GM12878 (cell line): ENCODE data around the gene VPS16. TPM values are rescaled to one million over a fixed set of nuclear protein-coding genes. Genes with fewer than 3 reads are reported as not detected.

Experiments used
- ATAC-seq: fragments of 200-7000 bp; cut with Tn5 transposase; 3 replicates; pipeline ENCODE4 v1.9.1; 2020; ENCODE audit warnings: mild to moderate bottlenecking, moderate library complexity
- BruUV-seq: library from RNA; stranded (reverse); fragments of 400-500 nt; replicated peaks from 2 replicates; lab custom pipeline; 2021; lab: Mats Ljungman, UMichigan
- CTCF ChIA-PET: fragments of 300-600 bp; sonication (Branson Sonifier 250); formaldehyde crosslinking; extraction: SDS; loops from one replicate; lab custom pipeline; 2021; ENCODE audit warnings: inconsistent platforms; lab: Yijun Ruan, JAX
- POLR2A ChIA-PET: fragments of 350-600 bp; formaldehyde crosslinking; extraction: SDS; loops from one replicate; lab custom pipeline; 2021; ENCODE audit warnings: inconsistent platforms; lab: Charles Lee
- RAD21 ChIA-PET: fragments of 300-600 bp; sonication (Branson Sonifier 250); formaldehyde crosslinking; loops from one replicate; lab custom pipeline; 2023; ENCODE audit warnings: antibody characterized with exemption; ENCODE audit not compliant: unreplicated experiment; lab: Charles Lee
- SMC1A ChIA-PET: fragments of 300-600 bp; sonication (Branson Sonifier 250); formaldehyde crosslinking; loops from one replicate; lab custom pipeline; 2023; ENCODE audit not compliant: unreplicated experiment, uncharacterized antibody; lab: Charles Lee
- DNase-seq: peaks from one replicate; pipeline ENCODE4 v3.0.0-alpha.2; 2011; ENCODE audit warnings: low read depth, low spot score
- FAIRE-seq: peaks from 3 replicates; lab custom pipeline; 2011; peaks lifted over from hg19 to GRCh38; lab: Jason Lieb, UNC
- H2AFZ ChIP-seq: 2 replicates; pipeline ENCODE4 v1.6.0; 2011; ENCODE audit warnings: low read depth, low read length, control low read depth; ENCODE audit not compliant: control insufficient read depth
- H3K27ac ChIP-seq: 2 replicates; pipeline ENCODE4 v1.5.1; 2011; ENCODE audit warnings: control low read depth; ENCODE audit not compliant: control insufficient read depth, insufficient read depth
- H3K27me3 ChIP-seq, 2 experiments: replicated peaks in 1 of 2; 2 replicates each; pipeline versions ENCODE4 v1.6.0 to v1.6.1; 2011; ENCODE audit warnings: low read length in 1 of 2; ENCODE audit not compliant: control insufficient read depth in 2 of 2, insufficient read depth in 2 of 2
- H3K36me3 ChIP-seq, 2 experiments: 2 replicates each; pipeline ENCODE4 v1.5.1; 2011; ENCODE audit warnings: low read length in 1 of 2; ENCODE audit not compliant: control insufficient read depth in 2 of 2, insufficient read depth in 2 of 2
- H3K4me1 ChIP-seq: 2 replicates; pipeline ENCODE4 v1.6.1; 2011; ENCODE audit warnings: mild to moderate bottlenecking, low read length, moderate library complexity, mixed read lengths; ENCODE audit not compliant: control insufficient read depth, insufficient read depth
- H3K4me2 ChIP-seq: 2 replicates; pipeline ENCODE4 v1.6.0; 2011; ENCODE audit warnings: control low read depth; ENCODE audit not compliant: control insufficient read depth, insufficient read depth
- H3K4me3 ChIP-seq: fragments of 200-600 bp; sonication (generic); 2 replicates; pipeline ENCODE4 v1.5.1; 2016
- H3K79me2 ChIP-seq: 2 replicates; pipeline ENCODE4 v1.6.0; 2011; ENCODE audit warnings: low read length; ENCODE audit not compliant: control insufficient read depth, insufficient read depth
- H3K9ac ChIP-seq: 2 replicates; pipeline ENCODE4 v1.8.0; 2011; ENCODE audit warnings: low read length, control low read depth, mixed read lengths; ENCODE audit not compliant: control insufficient read depth, insufficient read depth
- H3K9me3 ChIP-seq: replicated peaks from 3 replicates; pipeline ENCODE4 v1.5.1; 2011; ENCODE audit warnings: mild to moderate bottlenecking, low read length; ENCODE audit not compliant: control insufficient read depth, insufficient read depth
- H4K20me1 ChIP-seq: 2 replicates; pipeline ENCODE4 v1.6.0; 2011; ENCODE audit not compliant: control insufficient read depth, insufficient read depth
- STAT1 ChIP-seq: fragments of 450-650 bp; conservative IDR thresholded peaks from 2 replicates; pipeline ENCODE4 v1.6.1; 2014; ENCODE audit warnings: antibody characterized with exemption, mild to moderate bottlenecking
- STAT3 ChIP-seq: IDR thresholded peaks from 2 replicates; pipeline ENCODE4 v1.6.1; 2011; ENCODE audit warnings: low read depth, low read length, improper control_type of control experiment
- WGBS: methylation state at CpG from one replicate; pipeline ENCODE4 v1.1.6; 2016; ENCODE audit warnings: low lambda C conversion rate; ENCODE audit not compliant: insufficient replicate concordance, insufficient coverage; ENCODE audit errors: missing lambda C conversion rate; 5-methylcytosine and 5-hydroxymethylcytosine counted together
- in situ Hi-C: fragments of 300-500 bp; cut with MboI; formaldehyde crosslinking; loops from 9 replicates; pipeline ENCODE4 v1.14.3; 2018; ENCODE audit warnings: mixed read lengths
- intact Hi-C: fragments of 100-400 bp; cut with micrococcal nuclease; formaldehyde crosslinking; loops from one replicate; pipeline ENCODE4 v1.14.2; 2022; ENCODE audit not compliant: unreplicated experiment
- polyA plus RNA-seq, 11 experiments: library from polyadenylated mRNA; depleted of rRNA in 4 of 11; unstranded in 6 of 11; stranded (reverse) in 5 of 11; fragments of >200 nt; fragmentation: Nextera tagmentation in 4 of 11; fragmentation: Illumina TruSeq in 1 of 11; extraction: Ambion mirVana in 4 of 11; extraction: Trizol in 1 of 11; gene quantifications; 1 replicate in 1 of 11; 2 replicates in 10 of 11; pipeline versions ENCODE4 v1.2.1 to v1.2.3, GENCODE V29; 2011 to 2016; ENCODE audit warnings: inconsistent platforms in 2 of 11, missing spikeins in 2 of 11, low read depth in 1 of 11
- total RNA-seq, 4 experiments: library from RNA; depleted of rRNA in 3 of 4; stranded (reverse); fragments of >200 nt in 3 of 4; fragmentation: Illumina TruSeq in 1 of 4; extraction: Trizol in 1 of 4; gene quantifications; 2 replicates each; pipeline versions ENCODE4 v1.2.1 to v1.2.3, GENCODE V29; 2013 to 2021
- TF ChIP-seq, protein P1 (sequence below): IDR thresholded peaks from 2 replicates; pipeline ENCODE4 v1.6.1; 2011; ENCODE audit warnings: borderline replicate concordance, low read depth, mild to moderate bottlenecking, moderate library complexity, mixed read lengths, low read length; ENCODE audit not compliant: insufficient read depth; ENCODE audit errors: extremely low read length

The VPS16 gene
- total and polyA plus RNA-seq, 10 of the 15 experiments (the other 5 are each of a cell fraction or from before 2014, with no cell fraction given), result 8.4 to 37.5 (median 26.4) TPM

- no peak for TF ChIP-seq STAT1
- TF ChIP-seq, protein P1, sequence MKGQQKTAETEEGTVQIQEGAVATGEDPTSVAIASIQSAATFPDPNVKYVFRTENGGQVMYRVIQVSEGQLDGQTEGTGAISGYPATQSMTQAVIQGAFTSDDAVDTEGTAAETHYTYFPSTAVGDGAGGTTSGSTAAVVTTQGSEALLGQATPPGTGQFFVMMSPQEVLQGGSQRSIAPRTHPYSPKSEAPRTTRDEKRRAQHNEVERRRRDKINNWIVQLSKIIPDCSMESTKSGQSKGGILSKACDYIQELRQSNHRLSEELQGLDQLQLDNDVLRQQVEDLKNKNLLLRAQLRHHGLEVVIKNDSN, result no peak
These were observed 35.2 kb downstream of the VPS16 start (continued) for GRCh38 chr20:2875690-2876203.

DNA sequence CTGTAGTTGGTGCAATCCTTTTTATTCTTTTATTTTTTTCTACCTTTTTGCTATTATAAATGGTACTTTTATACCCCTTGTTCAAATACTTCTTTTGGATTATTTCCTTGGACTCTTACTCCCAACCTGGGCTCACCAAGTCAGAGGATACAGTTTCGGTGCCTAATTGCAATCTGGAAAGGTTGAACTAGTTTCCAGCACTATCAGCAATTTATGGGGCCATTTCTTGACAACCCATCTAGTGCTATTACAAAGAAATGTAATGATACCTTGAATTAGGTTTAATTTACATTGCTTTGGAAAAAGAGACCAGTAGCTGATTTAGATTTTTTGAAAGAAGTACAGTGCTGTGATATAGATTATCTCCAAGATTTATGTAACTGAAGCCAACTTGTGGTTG is 38.0 kb downstream of the VPS16 start:
- in situ Hi-C loops, result no loop called here
- RAD21 ChIA-PET, result interaction anchor here (1.0 to 1.7 kb wide), 3 partner anchors 22 to 122 kb away, joined by 3 to 6 read pairs (median 4); no protein-coding TSS in a partner anchor
- TF ChIP-seq STAT3, result no peak
- no peaks in the 10 kb centered on the region for H3K36me3 ChIP-seq
- no peak overlapping the region for H3K4me3 ChIP-seq
- ATAC-seq (no peak), FAIRE-seq (no peak), DNase-seq (no peak)
- H3K9me3 ChIP-seq, result no peaks in the 10 kb centered on the region
- H3K27ac ChIP-seq, result no peak overlapping the region
- H2AFZ ChIP-seq, result no peak overlapping the region
- POLR2A ChIA-PET, result interaction anchor here (0.8 to 0.9 kb wide), 2 partner anchors 23 to 105 kb away, joined by 3 to 5 read pairs; no protein-coding TSS in a partner anchor
- H3K79me2 ChIP-seq, result peaks cover 52% of the 10 kb centered on the region
- no TSS peak for BruUV-seq
- H3K9ac ChIP-seq, result no peak overlapping the region
- no peak overlapping the region for H3K4me2 ChIP-seq
- intact Hi-C loops, result no loop called here
- CTCF ChIA-PET, result no interaction called here
- SMC1A ChIA-PET, result interaction anchor here (2.2 to 3.3 kb wide), 2 partner anchors 10 to 22 kb away, joined by 11 to 15 read pairs; no protein-coding TSS in a partner anchor
- 0 out of 2 replicates have a peak, but pooled peaks cover 5% of the 10 kb centered on the region for H3K4me1 ChIP-seq
- H3K27me3 ChIP-seq, result no peaks in the 10 kb centered on the region
- H4K20me1 ChIP-seq, result no peaks in the 10 kb centered on the region
- WGBS, result 96% methylated on average over 1 of the region's 1 CpG
